NB4 (cell line): ENCODE measurements around the gene PSMA4.
"Not testable (repeated sequence)": the region's sequence is repeated elsewhere in the genome, so short reads cannot be mapped to it uniquely, and the experiment has no call there.

Experiments
- DNase-seq: peaks from one replicate; pipeline ENCODE4 v3.0.0; 2010; ENCODE audit warnings: low read depth
- H3K4me3 ChIP-seq: one replicate; pipeline ENCODE4 v1.5.1; 2011; ENCODE audit warnings: mild to moderate bottlenecking, low read depth, low read length, moderate library complexity
- MAX ChIP-seq: IDR thresholded peaks from 2 replicates; pipeline ENCODE4 v1.6.1; 2011; ENCODE audit warnings: low read depth, low read length
- MYC ChIP-seq: IDR thresholded peaks from 2 replicates; pipeline ENCODE4 v1.6.1; 2011; ENCODE audit warnings: low read depth, low read length
- POLR2A ChIP-seq: IDR thresholded peaks from 2 replicates; pipeline ENCODE4 v1.6.1; 2011; ENCODE audit warnings: mild to moderate bottlenecking; ENCODE audit not compliant: insufficient read length; ENCODE audit errors: extremely low read depth
- TF ChIP-seq, protein P1 (sequence below): IDR thresholded peaks from one replicate; pipeline ENCODE4 v1.5.1; 2012; ENCODE audit warnings: low read depth, low read length

The PSMA4 gene

DNA sequence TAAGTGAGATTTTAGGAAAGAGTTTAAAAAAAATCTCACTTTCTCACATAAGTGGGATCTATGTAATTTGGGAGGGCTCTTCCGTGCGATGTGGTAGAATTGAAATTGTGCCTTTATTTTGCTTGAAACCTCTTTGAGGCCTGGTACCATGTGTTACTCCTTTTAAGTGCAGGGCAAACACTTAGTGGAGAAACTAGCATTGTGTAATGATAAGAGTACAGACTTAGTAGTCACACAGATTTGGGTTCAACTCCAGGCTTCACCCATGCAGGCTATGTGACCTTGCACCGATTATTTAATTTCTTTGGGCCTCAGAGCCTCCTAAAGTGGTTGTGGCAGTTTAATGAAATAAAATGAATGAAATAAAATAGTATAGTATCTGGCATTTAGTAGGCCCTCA, 2.4 kb downstream of the PSMA4 start:
- peak overlapping the region; percentile 100 for H3K4me3 ChIP-seq
- TF ChIP-seq, protein P1, sequence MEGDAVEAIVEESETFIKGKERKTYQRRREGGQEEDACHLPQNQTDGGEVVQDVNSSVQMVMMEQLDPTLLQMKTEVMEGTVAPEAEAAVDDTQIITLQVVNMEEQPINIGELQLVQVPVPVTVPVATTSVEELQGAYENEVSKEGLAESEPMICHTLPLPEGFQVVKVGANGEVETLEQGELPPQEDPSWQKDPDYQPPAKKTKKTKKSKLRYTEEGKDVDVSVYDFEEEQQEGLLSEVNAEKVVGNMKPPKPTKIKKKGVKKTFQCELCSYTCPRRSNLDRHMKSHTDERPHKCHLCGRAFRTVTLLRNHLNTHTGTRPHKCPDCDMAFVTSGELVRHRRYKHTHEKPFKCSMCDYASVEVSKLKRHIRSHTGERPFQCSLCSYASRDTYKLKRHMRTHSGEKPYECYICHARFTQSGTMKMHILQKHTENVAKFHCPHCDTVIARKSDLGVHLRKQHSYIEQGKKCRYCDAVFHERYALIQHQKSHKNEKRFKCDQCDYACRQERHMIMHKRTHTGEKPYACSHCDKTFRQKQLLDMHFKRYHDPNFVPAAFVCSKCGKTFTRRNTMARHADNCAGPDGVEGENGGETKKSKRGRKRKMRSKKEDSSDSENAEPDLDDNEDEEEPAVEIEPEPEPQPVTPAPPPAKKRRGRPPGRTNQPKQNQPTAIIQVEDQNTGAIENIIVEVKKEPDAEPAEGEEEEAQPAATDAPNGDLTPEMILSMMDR = no peak
- TF ChIP-seq MYC (no peak), MAX (no peak), POLR2A (no peak)
- DNase-seq = no peak

DNA sequence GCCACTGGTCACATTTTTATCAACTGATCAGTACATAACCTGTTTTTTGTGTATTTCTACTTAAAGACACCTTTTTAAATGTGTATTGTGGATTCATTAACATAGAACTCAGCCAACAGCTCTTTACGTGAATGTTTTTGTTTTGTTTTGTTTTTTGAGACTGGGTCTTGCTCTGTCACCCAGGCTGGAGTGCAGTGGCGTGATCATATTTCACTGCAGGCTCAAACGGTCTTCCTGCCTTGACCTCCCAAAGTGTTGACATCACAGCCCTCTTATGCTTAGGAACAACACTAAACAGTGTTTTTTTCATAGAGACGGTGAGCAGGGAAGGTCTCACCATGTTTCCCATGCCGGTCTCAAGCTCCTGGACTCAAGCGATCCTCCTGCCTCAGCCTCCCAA, 9.9 kb downstream of the PSMA4 start:
- no peak overlapping the region for H3K4me3 ChIP-seq
- TF ChIP-seq POLR2A = no peak
- TF ChIP-seq, protein P1 = no peak
- TF ChIP-seq MYC = no peak
- TF ChIP-seq MAX = no peak
- DNase-seq = no peak

DNA sequence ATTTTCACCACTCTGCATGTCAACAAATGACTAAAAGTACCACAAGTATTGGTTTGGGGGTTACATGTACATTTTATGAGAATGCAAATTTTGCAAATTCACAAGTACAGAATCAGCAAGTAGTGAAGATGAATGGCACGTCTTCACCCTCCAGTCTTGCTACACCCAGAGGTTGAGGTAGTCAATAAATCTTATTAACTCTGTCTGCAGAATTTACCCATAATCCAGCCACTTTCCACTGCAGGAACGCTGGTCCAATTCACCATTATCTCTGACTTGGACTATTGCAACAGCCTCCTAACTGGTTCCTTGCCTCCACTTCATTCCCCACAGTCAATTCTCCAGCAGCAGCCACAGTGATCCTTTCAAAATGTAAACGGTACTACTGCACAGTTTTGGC, 10.6 kb downstream of the PSMA4 start:
- H3K4me3 ChIP-seq = no peak overlapping the region
- TF ChIP-seq, protein P1 = no peak
- TF ChIP-seq MYC (no peak), MAX (no peak), POLR2A (no peak)
- DNase-seq = no peak

- no peak for TF ChIP-seq POLR2A
- TF ChIP-seq, protein P1 = no peak
- no peak for TF ChIP-seq MAX
- TF ChIP-seq MYC = no peak
- DNase-seq = no peak
- H3K4me3 ChIP-seq = no peak overlapping the region
Measured at GRCh38 chr15:78551902-78552301, 11.7 kb downstream of the PSMA4 start.

DNA sequence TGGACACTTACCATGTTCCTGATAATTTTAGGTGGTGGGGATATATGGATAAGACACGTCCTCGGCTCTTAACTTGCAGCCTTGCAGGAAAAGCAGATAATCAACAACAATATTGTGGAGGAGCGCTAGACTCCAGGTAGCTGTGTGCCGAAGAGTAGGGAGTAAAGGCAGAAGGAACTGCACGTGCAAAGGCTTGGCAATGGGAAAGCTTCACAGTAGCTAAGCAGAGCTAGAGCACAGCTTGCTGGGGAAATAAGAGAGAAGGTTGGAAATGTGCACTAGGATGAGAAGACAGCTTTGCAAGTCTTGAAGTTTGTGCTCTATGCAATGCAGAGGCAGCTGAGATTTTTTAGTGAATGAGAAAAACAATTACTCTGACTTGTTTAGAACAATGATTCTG, 12.4 kb downstream of the PSMA4 start:
- DNase-seq = no peak
- TF ChIP-seq, protein P1 = no peak
- TF ChIP-seq POLR2A (no peak), MAX (no peak), MYC (no peak)
- no peak overlapping the region for H3K4me3 ChIP-seq

- DNase-seq, H3K4me3 ChIP-seq: not testable (repeated sequence)
Measured at GRCh38 chr15:78560201-78560600, 20.0 kb downstream of the PSMA4 start.
